HepG2 (cell line): ENCODE data around the gene TNS1. TPM values are rescaled to one million over a fixed set of nuclear protein-coding genes. Genes with fewer than 3 reads are reported as not detected.
A peak's percentile ranks its signal among the peaks of the same experiment; 100 is the strongest.

ENCODE experiments used
- ATAC-seq: fragments of 200-7000 bp; cut with Tn5 transposase; 3 replicates; pipeline ENCODE4 v1.9.1; 2020; ENCODE audit warnings: mild to moderate bottlenecking, moderate library complexity
- BruUV-seq: library from RNA; stranded (reverse); fragments of 400-500 nt; replicated peaks from 2 replicates; lab custom pipeline; 2021; lab: Mats Ljungman, UMichigan
- CTCF ChIA-PET: fragments of 300-600 bp; formaldehyde crosslinking; extraction: SDS; loops from one replicate; lab custom pipeline; 2021; ENCODE audit warnings: low total read pairs, inconsistent platforms, low intra/inter-chr PET ratio; lab: Yijun Ruan, JAX
- POLR2A ChIA-PET: fragments of 350-600 bp; sonication (Branson Sonifier 250); formaldehyde crosslinking; loops from one replicate; lab custom pipeline; 2020; ENCODE audit warnings: antibody characterized with exemption, inconsistent platforms; lab: Yijun Ruan, JAX
- DNase-seq: peaks from one replicate; pipeline ENCODE4 v3.0.0-alpha.2; 2015; ENCODE audit warnings: low spot score
- FAIRE-seq: peaks from 3 replicates; lab custom pipeline; 2011; peaks lifted over from hg19 to GRCh38; lab: Jason Lieb, UNC
- H2AFZ ChIP-seq: one replicate; pipeline ENCODE4 v1.6.1; 2011; ENCODE audit warnings: low read length, inconsistent platforms
- H3K27ac ChIP-seq: fragments of 300-600 bp; 3 replicates; pipeline ENCODE4 v1.8.0; 2011; ENCODE audit warnings: mixed run types, mild to moderate bottlenecking, mixed read lengths, low read length, inconsistent platforms; ENCODE audit not compliant: insufficient read depth; ENCODE audit errors: extremely low read length
- H3K27me3 ChIP-seq, 2 experiments: fragments of 200-600 bp in 1 of 2; 2 replicates in 1 of 2; 3 replicates in 1 of 2; pipeline versions ENCODE4 v1.6.0 to v1.8.0; 2011; ENCODE audit warnings: low read length in 2 of 2, mild to moderate bottlenecking in 2 of 2, moderate library complexity in 2 of 2, inconsistent platforms in 1 of 2; ENCODE audit not compliant: insufficient read depth in 2 of 2, control insufficient read depth in 1 of 2
- H3K36me3 ChIP-seq, 2 experiments: fragments of 200-600 bp in 1 of 2; replicated peaks in 1 of 2; 2 replicates in 1 of 2; 3 replicates in 1 of 2; pipeline versions ENCODE4 v1.5.1 to v1.8.0; 2011; ENCODE audit warnings: low read length in 2 of 2, inconsistent platforms in 1 of 2; ENCODE audit not compliant: insufficient read depth in 2 of 2, control insufficient read depth in 1 of 2
- H3K4me1 ChIP-seq: 2 replicates; pipeline ENCODE4 v1.5.1; 2012; ENCODE audit warnings: low read length, inconsistent platforms; ENCODE audit not compliant: insufficient read depth
- H3K4me2 ChIP-seq: 2 replicates; pipeline ENCODE4 v1.6.0; 2011; ENCODE audit warnings: low read depth, low read length, inconsistent platforms
- H3K4me3 ChIP-seq, 3 experiments: fragments of 200-600 bp in 1 of 3; sonication (generic), shearing (Covaris generic) in 1 of 3; replicated peaks in 1 of 3; 2 replicates each; pipeline ENCODE4 v1.5.1; 2011 to 2016; ENCODE audit warnings: low read length in 3 of 3, inconsistent platforms in 2 of 3, low read depth in 2 of 3, mild to moderate bottlenecking in 2 of 3, control low read depth in 1 of 3, mixed read lengths in 1 of 3; ENCODE audit not compliant: insufficient read depth in 1 of 3
- H3K79me2 ChIP-seq: one replicate; pipeline ENCODE4 v1.6.1; 2011; ENCODE audit warnings: low read length, inconsistent platforms; ENCODE audit not compliant: insufficient read depth
- H3K9ac ChIP-seq: 2 replicates; pipeline ENCODE4 v1.6.0; 2011; ENCODE audit warnings: mild to moderate bottlenecking, low read depth, low read length, inconsistent platforms; ENCODE audit not compliant: insufficient read depth
- H3K9me3 ChIP-seq: 2 replicates; pipeline ENCODE4 v1.5.1; 2012; ENCODE audit warnings: mild to moderate bottlenecking, low read length
- H4K20me1 ChIP-seq: 2 replicates; pipeline ENCODE4 v1.6.0; 2011; ENCODE audit warnings: inconsistent platforms, mild to moderate bottlenecking, low read length, moderate library complexity; ENCODE audit not compliant: insufficient read depth
- DR1 ChIP-seq: sonication (generic); formaldehyde crosslinking; IDR thresholded peaks from 2 replicates; pipeline ENCODE4 v1.8.0; 2021; ENCODE audit warnings: mild to moderate bottlenecking, missing genetic modification reagents, inconsistent platforms
- HMG20B ChIP-seq: conservative IDR thresholded peaks from 2 replicates; pipeline ENCODE4 v1.6.1; 2016; ENCODE audit warnings: missing genetic modification reagents, missing compliant biosample characterization
- MAFF ChIP-seq: IDR thresholded peaks from 2 replicates; pipeline ENCODE4 v1.6.1; 2011; ENCODE audit warnings: low read depth, low read length, improper control_type of control experiment
- MAFK ChIP-seq, 2 experiments: IDR thresholded peaks in 1 of 2; conservative IDR thresholded peaks in 1 of 2; 2 replicates each; pipeline ENCODE4 v1.6.1; 2011; ENCODE audit warnings: improper control_type of control experiment in 2 of 2, low read length in 2 of 2
- RCOR2 ChIP-seq: IDR thresholded peaks from 2 replicates; pipeline ENCODE4 v1.6.1; 2016; ENCODE audit warnings: missing biosample characterization, missing genetic modification reagents
- RORA ChIP-seq: sonication (generic); formaldehyde crosslinking; IDR thresholded peaks from 2 replicates; pipeline ENCODE4 v1.5.0; 2020; ENCODE audit warnings: mild to moderate bottlenecking, missing genetic modification reagents, moderate library complexity
- SATB2 ChIP-seq: sonication (generic); formaldehyde crosslinking; IDR thresholded peaks from 2 replicates; pipeline ENCODE4 v1.5.0; 2020; ENCODE audit warnings: missing genetic modification reagents
- TCF12 ChIP-seq, 2 experiments: fragments of 450-650 bp in 1 of 2; sonication (generic) in 1 of 2; formaldehyde crosslinking in 1 of 2; IDR thresholded peaks; 2 replicates each; pipeline versions ENCODE4 v1.6.1 to v1.8.0; 2017 to 2022; ENCODE audit warnings: antibody characterized with exemption in 1 of 2, mild to moderate bottlenecking in 1 of 2, missing genetic modification reagents in 1 of 2, moderate library complexity in 1 of 2
- TRIM22 ChIP-seq: fragments of 450-650 bp; IDR thresholded peaks from 2 replicates; pipeline ENCODE4 v1.6.1; 2017
- TSC22D2 ChIP-seq: sonication (generic); formaldehyde crosslinking; IDR thresholded peaks from 2 replicates; pipeline ENCODE4 v1.5.1; 2020; ENCODE audit warnings: missing genetic modification reagents, mild to moderate bottlenecking, borderline replicate concordance
- ZKSCAN5 ChIP-seq: sonication (generic); formaldehyde crosslinking; IDR thresholded peaks from 2 replicates; pipeline ENCODE4 v1.5.1; 2020; ENCODE audit warnings: mild to moderate bottlenecking, missing genetic modification reagents
- ZNF160 ChIP-seq: sonication (generic); formaldehyde crosslinking; IDR thresholded peaks from 2 replicates; pipeline ENCODE4 v1.8.0; 2022; ENCODE audit warnings: mild to moderate bottlenecking, inconsistent platforms, missing genetic modification reagents
- ZNF354B ChIP-seq: sonication (generic); formaldehyde crosslinking; IDR thresholded peaks from 2 replicates; pipeline ENCODE4 v1.8.0; 2022; ENCODE audit warnings: mild to moderate bottlenecking, missing genetic modification reagents
- ZNF761 ChIP-seq: sonication (generic); formaldehyde crosslinking; conservative IDR thresholded peaks from 2 replicates; pipeline ENCODE4 v1.4.0; 2020; ENCODE audit warnings: mild to moderate bottlenecking, missing genetic modification reagents
- ZNF766 ChIP-seq: sonication (generic); formaldehyde crosslinking; IDR thresholded peaks from 2 replicates; pipeline ENCODE4 v1.5.0; 2020; ENCODE audit warnings: missing genetic modification reagents, borderline replicate concordance
- ZNF784 ChIP-seq: sonication (generic); formaldehyde crosslinking; IDR thresholded peaks from 2 replicates; pipeline ENCODE4 v1.5.1; 2020; ENCODE audit warnings: missing genetic modification reagents, mild to moderate bottlenecking, borderline replicate concordance
- ZNF839 ChIP-seq: sonication (generic); formaldehyde crosslinking; IDR thresholded peaks from 2 replicates; pipeline ENCODE4 v1.4.0; 2020; ENCODE audit warnings: missing genetic modification reagents, mild to moderate bottlenecking, borderline replicate concordance
- WGBS: methylation state at CpG from one replicate; pipeline ENCODE4 v1.1.6; 2017; ENCODE audit warnings: low lambda C conversion rate; 5-methylcytosine and 5-hydroxymethylcytosine counted together
- in situ Hi-C: cut with HindIII; loops from 2 replicates; pipeline ENCODE4 v1.10.0; 2017; ENCODE audit warnings: low pct_unique_long_range_greater_than_20kb; ENCODE audit not compliant: extremely low pct_ligation_motif_present
- intact Hi-C: fragments of 100-400 bp; cut with micrococcal nuclease; formaldehyde crosslinking; loops from one replicate; pipeline ENCODE4 v1.10.0; 2022; ENCODE audit not compliant: unreplicated experiment
- polyA plus RNA-seq, 8 experiments: library from polyadenylated mRNA; depleted of rRNA in 3 of 8; stranded (reverse) in 7 of 8; unstranded in 1 of 8; fragments of >200 nt; fragmentation: Illumina TruSeq in 4 of 8; extraction: Trizol in 4 of 8; gene quantifications; 2 replicates each; pipeline versions ENCODE4 v1.2.1 to v1.2.3, GENCODE V29; 2011 to 2016; ENCODE audit warnings: low read depth in 4 of 8, missing spikeins in 1 of 8, mixed read lengths in 1 of 8; ENCODE audit not compliant: insufficient read depth in 1 of 8
- total RNA-seq, 5 experiments: library from RNA; depleted of rRNA; stranded (reverse); fragments of >200 nt; fragmentation: Illumina TruSeq; extraction: Trizol; gene quantifications; 2 replicates each; pipeline ENCODE4 v1.2.3, GENCODE V29; 2016; ENCODE audit warnings: low read depth in 1 of 5

Gene TNS1
- total and polyA plus RNA-seq, 2 of the 13 experiments (the other 11 are each of a cell fraction or from before 2014, with no cell fraction given): 1.9 to 118 TPM

GRCh38 chr2:218041302-218042168 is 38.7 kb upstream of the TNS1 start:
- DNase-seq (no peak), FAIRE-seq (no peak), ATAC-seq (no peak)
- intact Hi-C loops: no loop called here
- Histone ChIP-seq H3K4me1 (no peaks in the 10 kb centered on the region), H3K9me3 (no peaks in the 10 kb centered on the region), H3K4me2 (no peak overlapping the region), H3K27me3 (peaks cover 0 to 9% of the 10 kb centered on the region in 2 experiments; a peak in 1 of 5 replicates), H3K4me3 (no peak overlapping the region), H3K27ac (no peak overlapping the region), H3K9ac (no peak overlapping the region), H2AFZ (no peak overlapping the region), H3K36me3 (no peaks in the 10 kb centered on the region), H4K20me1 (no peaks in the 10 kb centered on the region), H3K79me2 (no peaks in the 10 kb centered on the region)
- TF ChIP-seq MAFK (conservative IDR thresholded peaks at IDR 0.05 in 1 of 2, IDR thresholded peaks at IDR 0.05 in 1 of 2; ENCODE audit: low read length in 2 of 2) (peak; percentile 91 to 96), ZNF766 (CRISPR knock-in tag) (no peak), SATB2 (CRISPR knock-in tag) (no peak), RORA (no peak), ZNF160 (CRISPR knock-in tag) (no peak), MAFF (peak; percentile 94), RCOR2 (CRISPR knock-in tag) (no peak)
- BruUV-seq: no TSS peak
- in situ Hi-C loops: no loop called here
- WGBS: 0% methylated on average over 2 of the region's 2 CpGs
- CTCF ChIA-PET: no interaction called here
- POLR2A ChIA-PET: no interaction called here

DNA sequence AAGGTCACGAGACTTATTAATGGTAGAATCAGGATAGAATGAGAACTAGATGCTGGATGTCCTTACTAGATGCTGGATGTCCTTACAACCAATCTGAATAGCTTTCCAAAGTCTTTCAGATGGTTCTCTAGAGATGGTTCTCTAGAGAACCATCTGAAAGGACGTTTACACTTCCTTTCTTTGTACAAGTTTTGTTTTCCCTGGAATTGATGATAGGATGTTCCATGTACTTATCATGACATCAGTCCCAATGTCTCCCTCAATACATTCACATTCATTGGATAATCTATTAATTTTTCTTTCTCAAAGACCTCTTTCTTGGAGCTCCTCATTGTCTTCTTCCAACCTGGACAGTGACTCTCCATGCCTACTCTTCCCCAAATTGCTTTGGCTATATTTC is 38.1 kb upstream of the TNS1 start:
- Histone ChIP-seq H3K4me2 (no peak overlapping the region), H3K9ac (no peak overlapping the region), H4K20me1 (no peaks in the 10 kb centered on the region), H3K9me3 (no peaks in the 10 kb centered on the region), H3K36me3 (no peaks in the 10 kb centered on the region), H3K4me3 (no peak overlapping the region), H2AFZ (no peak overlapping the region), H3K27me3 (peaks cover 0 to 12% of the 10 kb centered on the region in 2 experiments; a peak in 2 of 5 replicates), H3K79me2 (no peaks in the 10 kb centered on the region), H3K27ac (no peak overlapping the region), H3K4me1 (no peaks in the 10 kb centered on the region)
- CTCF ChIA-PET: no interaction called here
- ATAC-seq: no peak
- 0% methylated on average over 2 of the region's 2 CpGs for WGBS
- POLR2A ChIA-PET: no interaction called here
- no peak for DNase-seq
- intact Hi-C loops: no loop called here
- FAIRE-seq: no peak
- in situ Hi-C loops: no loop called here
- BruUV-seq: no TSS peak
- TF ChIP-seq ZNF784 (CRISPR knock-in tag): no peak
- TF ChIP-seq ZNF839: no peak
- no peak for TF ChIP-seq ZNF761
- TF ChIP-seq ZNF354B (CRISPR knock-in tag): no peak
- no peak for TF ChIP-seq ZKSCAN5 (CRISPR knock-in tag)
- no peak for TF ChIP-seq DR1 (CRISPR knock-in tag)
- TF ChIP-seq TCF12 (IDR thresholded peaks at IDR 0.05): no peak
- TF ChIP-seq TCF12 (CRISPR knock-in tag; IDR thresholded peaks at IDR 0.05): no peak
- no peak for TF ChIP-seq HMG20B (CRISPR knock-in tag)
- no peak for TF ChIP-seq TRIM22
- no peak for TF ChIP-seq TSC22D2 (CRISPR knock-in tag)
